ENCODE results near the gene F7.
"Not testable (repeated sequence)": the region's sequence is repeated elsewhere in the genome, so short reads cannot be mapped to it uniquely, and the experiment has no call there.

DNA sequence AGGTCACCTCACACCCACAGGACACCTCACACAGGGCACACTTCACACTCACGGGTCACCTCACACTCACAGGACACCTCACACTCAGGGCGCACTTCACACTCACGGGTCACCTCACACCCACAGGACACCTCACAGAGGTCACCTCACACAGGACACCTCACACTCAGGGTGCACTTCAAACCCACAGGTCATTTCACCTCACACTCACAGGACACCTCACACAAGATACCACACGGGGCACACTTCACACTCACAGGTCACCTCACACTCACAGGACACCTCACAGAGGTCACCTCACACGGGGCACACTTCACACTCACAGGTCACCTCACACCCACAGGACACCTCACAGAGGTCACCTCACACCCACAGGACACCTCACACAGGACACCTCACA lies 6.2 kb downstream of the F7 start:
- TF ChIP-seq, protein P1, sequence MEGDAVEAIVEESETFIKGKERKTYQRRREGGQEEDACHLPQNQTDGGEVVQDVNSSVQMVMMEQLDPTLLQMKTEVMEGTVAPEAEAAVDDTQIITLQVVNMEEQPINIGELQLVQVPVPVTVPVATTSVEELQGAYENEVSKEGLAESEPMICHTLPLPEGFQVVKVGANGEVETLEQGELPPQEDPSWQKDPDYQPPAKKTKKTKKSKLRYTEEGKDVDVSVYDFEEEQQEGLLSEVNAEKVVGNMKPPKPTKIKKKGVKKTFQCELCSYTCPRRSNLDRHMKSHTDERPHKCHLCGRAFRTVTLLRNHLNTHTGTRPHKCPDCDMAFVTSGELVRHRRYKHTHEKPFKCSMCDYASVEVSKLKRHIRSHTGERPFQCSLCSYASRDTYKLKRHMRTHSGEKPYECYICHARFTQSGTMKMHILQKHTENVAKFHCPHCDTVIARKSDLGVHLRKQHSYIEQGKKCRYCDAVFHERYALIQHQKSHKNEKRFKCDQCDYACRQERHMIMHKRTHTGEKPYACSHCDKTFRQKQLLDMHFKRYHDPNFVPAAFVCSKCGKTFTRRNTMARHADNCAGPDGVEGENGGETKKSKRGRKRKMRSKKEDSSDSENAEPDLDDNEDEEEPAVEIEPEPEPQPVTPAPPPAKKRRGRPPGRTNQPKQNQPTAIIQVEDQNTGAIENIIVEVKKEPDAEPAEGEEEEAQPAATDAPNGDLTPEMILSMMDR (IDR thresholded peaks at IDR 0.05; ENCODE audit: extremely low read depth in 1 of 2, insufficient read depth in 1 of 2, low read depth in 1 of 2, low read length in 2 of 2) = not testable (repeated sequence)
- not testable (repeated sequence) for TF ChIP-seq POLR2A (IDR thresholded peaks at IDR 0.05; ENCODE audit: low read depth, low read length); EZH2 (IDR thresholded peaks at IDR 0.05; ENCODE audit: borderline replicate concordance, low read depth, low read length, severe bottlenecking); POLR2AphosphoS5 (IDR thresholded peaks at IDR 0.05; ENCODE audit: insufficient read depth, low read depth, low read length); FOS (IDR thresholded peaks at IDR 0.05; ENCODE audit: borderline replicate concordance, insufficient read depth, low read length); JUN (IDR thresholded peaks at IDR 0.05; ENCODE audit: borderline replicate concordance, insufficient read depth, insufficient read length, low read depth)
- TF ChIP-seq, protein P2, sequence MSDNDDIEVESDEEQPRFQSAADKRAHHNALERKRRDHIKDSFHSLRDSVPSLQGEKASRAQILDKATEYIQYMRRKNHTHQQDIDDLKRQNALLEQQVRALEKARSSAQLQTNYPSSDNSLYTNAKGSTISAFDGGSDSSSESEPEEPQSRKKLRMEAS (IDR thresholded peaks at IDR 0.05; ENCODE audit: insufficient read depth, insufficient read length) = not testable (repeated sequence)
